Measurements from ENCODE around the gene PKD2. TPM values are rescaled to one million over a fixed set of nuclear protein-coding genes. Genes with fewer than 3 reads are reported as not detected.

PKD2 gene
- total RNA-seq, 1 donor: 106 TPM

- Histone ChIP-seq H3K27me3 (ENCODE audit: insufficient read depth, low read length) (no peaks in the 10 kb centered on the region), H3K4me1 (ENCODE audit: insufficient read depth, low read length) (no peaks in the 10 kb centered on the region), H3K27ac (ENCODE audit: low read depth, low read length) (no peak overlapping the region), H3K4me2 (ENCODE audit: insufficient read depth, low read length) (no peak overlapping the region), H3K4me3 (ENCODE audit: insufficient read depth, low read length) (no peak overlapping the region), H2AFZ (ENCODE audit: low read length) (no peak overlapping the region), H4K20me1 (ENCODE audit: insufficient read depth, low read length) (no peaks in the 10 kb centered on the region), H3K79me2 (ENCODE audit: insufficient read depth, low read length) (no peaks in the 10 kb centered on the region), H3K9me3 (ENCODE audit: low read depth, low read length) (no peaks in the 10 kb centered on the region), H3K36me3 (ENCODE audit: insufficient read depth, low read length) (no peaks in the 10 kb centered on the region)
- no peak for TF ChIP-seq CTCF (IDR thresholded peaks at IDR 0.05; ENCODE audit: extremely low read depth, low read depth, low read length)
- DNase-seq (ENCODE audit: insufficient read length, low spot score, missing footprints): no peak
These were observed 91.7 kb downstream of the PKD2 start for GRCh38 chr4:88098993-88099752.

- Histone ChIP-seq H4K20me1 (ENCODE audit: insufficient read depth, low read length) (no peaks in the 10 kb centered on the region), H3K36me3 (ENCODE audit: insufficient read depth, low read length) (no peaks in the 10 kb centered on the region), H3K4me3 (ENCODE audit: insufficient read depth, low read length) (no peak overlapping the region), H3K9me3 (ENCODE audit: low read depth, low read length) (no peaks in the 10 kb centered on the region), H3K4me2 (ENCODE audit: insufficient read depth, low read length) (no peak overlapping the region), H3K27ac (ENCODE audit: low read depth, low read length) (no peak overlapping the region), H3K4me1 (ENCODE audit: insufficient read depth, low read length) (peaks cover 15% of the 10 kb centered on the region), H3K79me2 (ENCODE audit: insufficient read depth, low read length) (no peaks in the 10 kb centered on the region), H2AFZ (ENCODE audit: low read length) (no peak overlapping the region), H3K27me3 (ENCODE audit: insufficient read depth, low read length) (no peaks in the 10 kb centered on the region)
- no peak for DNase-seq (ENCODE audit: insufficient read length, low spot score, missing footprints)
- TF ChIP-seq CTCF (IDR thresholded peaks at IDR 0.05; ENCODE audit: extremely low read depth, low read depth, low read length): no peak
These were observed 93.7 kb downstream of the PKD2 start for GRCh38 chr4:88101165-88101564.

- H3K79me2 ChIP-seq (ENCODE audit: insufficient read depth, low read length): no peaks in the 10 kb centered on the region
- no peaks in the 10 kb centered on the region for H4K20me1 ChIP-seq (ENCODE audit: insufficient read depth, low read length)
- H3K27me3 ChIP-seq (ENCODE audit: insufficient read depth, low read length): no peaks in the 10 kb centered on the region
- H3K36me3 ChIP-seq (ENCODE audit: insufficient read depth, low read length): no peaks in the 10 kb centered on the region
- DNase-seq (ENCODE audit: insufficient read length, low spot score, missing footprints): no peak
- no peak overlapping the region for H3K4me3 ChIP-seq (ENCODE audit: insufficient read depth, low read length)
- H3K9me3 ChIP-seq (ENCODE audit: low read depth, low read length): no peaks in the 10 kb centered on the region
- no peak overlapping the region for H3K27ac ChIP-seq (ENCODE audit: low read depth, low read length)
- H3K4me2 ChIP-seq (ENCODE audit: insufficient read depth, low read length): no peak overlapping the region
- H3K4me1 ChIP-seq (ENCODE audit: insufficient read depth, low read length): peaks cover 23% of the 10 kb centered on the region
- TF ChIP-seq CTCF (IDR thresholded peaks at IDR 0.05; ENCODE audit: extremely low read depth, low read depth, low read length): no peak
- no peak overlapping the region for H2AFZ ChIP-seq (ENCODE audit: low read length)
These were observed 94.6 kb downstream of the PKD2 start for GRCh38 chr4:88102026-88102425.

GRCh38 chr4:88104902-88105610 is 97.6 kb downstream of the PKD2 start:
- no peak for TF ChIP-seq CTCF (IDR thresholded peaks at IDR 0.05; ENCODE audit: extremely low read depth, low read depth, low read length)
- Histone ChIP-seq H3K36me3 (ENCODE audit: insufficient read depth, low read length) (no peaks in the 10 kb centered on the region), H3K4me3 (ENCODE audit: insufficient read depth, low read length) (no peak overlapping the region), H2AFZ (ENCODE audit: low read length) (no peak overlapping the region), H3K4me2 (ENCODE audit: insufficient read depth, low read length) (peak overlapping the region; percentile 54), H4K20me1 (ENCODE audit: insufficient read depth, low read length) (no peaks in the 10 kb centered on the region), H3K79me2 (ENCODE audit: insufficient read depth, low read length) (no peaks in the 10 kb centered on the region), H3K27me3 (ENCODE audit: insufficient read depth, low read length) (no peaks in the 10 kb centered on the region), H3K9me3 (ENCODE audit: low read depth, low read length) (no peaks in the 10 kb centered on the region), H3K27ac (ENCODE audit: low read depth, low read length) (peak overlapping the region; percentile 57), H3K4me1 (ENCODE audit: insufficient read depth, low read length) (peaks cover 46% of the 10 kb centered on the region)
- no peak for DNase-seq (ENCODE audit: insufficient read length, low spot score, missing footprints)

All from osteoblast (primary cell).